ENCODE data around the gene PDE4D.

- TF ChIP-seq POLR2A (IDR thresholded peaks at IDR 0.05; ENCODE audit: low read depth, low read length) (no peak), TAF1 (IDR thresholded peaks at IDR 0.05; ENCODE audit: borderline replicate concordance, low read depth, low read length) (no peak)
Observed at GRCh38 chr5:59569158-59569557, 324.4 kb downstream of the PDE4D start.
